CD4-positive, alpha-beta memory T cell (primary cell): Measurements from ENCODE around the gene RADIL. TPM values are rescaled to one million over a fixed set of nuclear protein-coding genes. Genes with fewer than 3 reads are reported as not detected.
"Not testable (repeated sequence)": the region's sequence is repeated elsewhere in the genome, so short reads cannot be mapped to it uniquely, and the experiment has no call there.

Experiments
- CTCF ChIA-PET: fragments of 350-600 bp; sonication (Branson Sonifier 250); formaldehyde crosslinking; loops from one replicate; lab custom pipeline; 2021; ENCODE audit warnings: inconsistent platforms; ENCODE audit not compliant: partially characterized antibody; lab: Charles Lee
- POLR2A ChIA-PET: fragments of 350-600 bp; sonication (Branson Sonifier 250); formaldehyde crosslinking; loops from one replicate; lab custom pipeline; 2021; ENCODE audit not compliant: partially characterized antibody; lab: Charles Lee
- DNase-seq, 5 donors: peaks; one replicate each; pipeline versions ENCODE4 v3.0.0 to v3.0.0-alpha.2; 2020 to 2022; ENCODE audit warnings: mixed read lengths in 1 of 5
- H3K27ac ChIP-seq: one replicate; pipeline ENCODE4 v1.7.0; 2013; ENCODE audit warnings: low read depth, low read length
- H3K27me3 ChIP-seq: 2 replicates; pipeline ENCODE4 v1.7.0; 2013; ENCODE audit warnings: mild to moderate bottlenecking, low read length, moderate library complexity; ENCODE audit not compliant: insufficient read depth
- H3K36me3 ChIP-seq: 2 replicates; pipeline ENCODE4 v1.7.0; 2013; ENCODE audit warnings: mild to moderate bottlenecking, low read length, moderate library complexity; ENCODE audit not compliant: insufficient read depth
- H3K4me1 ChIP-seq: 2 replicates; pipeline ENCODE4 v1.7.0; 2013; ENCODE audit warnings: mild to moderate bottlenecking, low read length, moderate library complexity; ENCODE audit not compliant: insufficient read depth
- H3K4me3 ChIP-seq, 2 donors: one replicate each; pipeline ENCODE4 v1.7.0; 2013; ENCODE audit warnings: low read length in 2 of 2, mild to moderate bottlenecking in 1 of 2
- H3K9me3 ChIP-seq, 2 donors: one replicate each; pipeline ENCODE4 v1.7.0; 2013; ENCODE audit warnings: low read length in 2 of 2, control low read depth in 1 of 2; ENCODE audit not compliant: control insufficient read depth in 1 of 2
- H3K27ac Mint-ChIP-seq, 7 donors: one replicate each; pipeline ENCODE4 v1.8.0; 2020 to 2021; ENCODE audit warnings: mixed read lengths in 7 of 7, mild to moderate bottlenecking in 6 of 7, inconsistent platforms in 3 of 7, moderate library complexity in 3 of 7
- H3K27me3 Mint-ChIP-seq, 2 donors: one replicate each; pipeline ENCODE4 v1.8.0; 2020 to 2021; ENCODE audit warnings: mixed read lengths in 2 of 2
- H3K36me3 Mint-ChIP-seq, 2 donors: one replicate each; pipeline ENCODE4 v1.8.0; 2020 to 2021; ENCODE audit warnings: mixed read lengths in 2 of 2, inconsistent platforms in 1 of 2, mild to moderate bottlenecking in 1 of 2
- H3K4me1 Mint-ChIP-seq, 4 donors: one replicate each; pipeline ENCODE4 v1.8.0; 2020 to 2021; ENCODE audit warnings: mixed read lengths in 4 of 4, mild to moderate bottlenecking in 1 of 4
- H3K4me3 Mint-ChIP-seq, 8 donors: one replicate each; pipeline ENCODE4 v1.8.0; 2020 to 2021; ENCODE audit warnings: mixed read lengths in 8 of 8, mild to moderate bottlenecking in 7 of 8, moderate library complexity in 6 of 8, inconsistent platforms in 3 of 8
- H3K9me3 Mint-ChIP-seq, 8 donors: one replicate each; pipeline ENCODE4 v1.8.0; 2020 to 2021; ENCODE audit warnings: mixed read lengths in 8 of 8, mild to moderate bottlenecking in 5 of 8, inconsistent platforms in 3 of 8, moderate library complexity in 1 of 8
- intact Hi-C: fragments of 100-400 bp; cut with micrococcal nuclease; formaldehyde crosslinking; loops from one replicate; pipeline ENCODE4 v1.15.1; 2023
- polyA plus RNA-seq, 2 donors: library from polyadenylated mRNA; unstranded; fragments of 300-500 nt; fragmentation: Illumina TruSeq; gene quantifications; one replicate each; pipeline ENCODE4 v1.2.3, GENCODE V29; 2021
- total RNA-seq, 2 experiments: library from RNA; stranded (reverse); gene quantifications; one replicate each; pipeline ENCODE4 v1.2.3, GENCODE V29; 2021

Gene RADIL
- total and polyA plus RNA-seq, 4 experiments from 2014 or later = not detected

DNA sequence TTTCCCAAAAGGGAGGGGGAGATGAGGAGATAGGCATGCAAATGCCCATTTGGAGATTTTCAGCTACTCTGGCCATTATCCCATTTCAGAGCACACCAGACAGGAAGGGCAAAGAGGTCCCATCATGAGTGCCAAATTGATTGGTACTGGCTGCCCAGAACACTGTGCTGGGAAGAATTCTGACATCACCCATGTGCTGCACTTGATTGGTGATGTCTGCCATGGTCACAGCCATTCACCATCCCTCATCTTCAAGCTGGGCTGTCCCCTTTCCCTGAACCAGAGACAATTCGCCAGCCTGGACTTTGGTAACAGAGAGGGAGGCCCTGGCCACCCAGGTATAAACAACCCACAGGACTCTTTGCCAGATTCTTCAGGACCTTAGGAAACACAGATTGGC, 23.2 kb upstream of the RADIL start:
- CTCF ChIA-PET = no interaction called here
- H3K27ac Mint-ChIP-seq = no peak overlapping the region

DNA sequence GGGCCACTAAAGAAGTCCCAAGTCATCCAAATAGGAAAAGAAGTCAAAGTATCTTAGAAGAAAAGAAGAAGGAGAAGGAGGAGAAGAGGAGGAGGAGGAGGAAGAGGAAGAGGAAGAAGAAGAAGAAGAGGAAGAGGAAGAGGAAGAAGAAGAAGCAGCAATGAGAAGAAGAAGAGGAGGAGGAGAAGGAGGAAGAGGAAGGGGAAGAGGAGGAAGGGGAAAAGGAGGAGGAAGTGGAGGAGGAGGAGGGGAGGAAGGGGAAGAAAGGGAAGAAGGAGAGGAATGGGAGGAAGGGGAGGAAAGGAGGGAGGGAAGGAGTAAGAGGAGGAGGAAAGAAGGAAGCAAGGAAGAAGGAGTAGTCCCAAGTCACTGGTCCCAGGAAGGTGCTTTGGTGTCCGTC, 21.7 kb upstream of the RADIL start:
- peaks cover 6 to 7% of the 10 kb centered on the region in 2 donors for H3K27me3 Mint-ChIP-seq
- no peaks in the 10 kb centered on the region for H3K27me3 ChIP-seq
- intact Hi-C loops = no loop called here
- H3K27ac ChIP-seq = no peak overlapping the region
- H3K4me3 Mint-ChIP-seq = no peak overlapping the region
- H3K4me1 ChIP-seq = no peaks in the 10 kb centered on the region
- H3K36me3 Mint-ChIP-seq = no peaks in the 10 kb centered on the region
- H3K4me1 Mint-ChIP-seq = no peaks in the 10 kb centered on the region
- H3K36me3 ChIP-seq = no peaks in the 10 kb centered on the region
- no peak for DNase-seq
- no peaks in the 10 kb centered on the region for H3K9me3 Mint-ChIP-seq
- ChIA-PET CTCF (no interaction called here), POLR2A (no interaction called here)
- H3K27ac Mint-ChIP-seq = no peak overlapping the region
- H3K4me3 ChIP-seq = no peak overlapping the region
- H3K9me3 ChIP-seq = no peaks in the 10 kb centered on the region

More for the DNA sequence above, 23.2 kb upstream of the RADIL start:
- Histone ChIP-seq H3K36me3 (no peaks in the 10 kb centered on the region), H3K4me1 (no peaks in the 10 kb centered on the region), H3K4me3 (no peak overlapping the region), H3K27me3 (no peaks in the 10 kb centered on the region), H3K9me3 (no peaks in the 10 kb centered on the region), H3K27ac (no peak overlapping the region)
- H3K36me3 Mint-ChIP-seq = no peaks in the 10 kb centered on the region
- POLR2A ChIA-PET = no interaction called here
- no peaks in the 10 kb centered on the region for H3K9me3 Mint-ChIP-seq
- intact Hi-C loops = no loop called here
- H3K27me3 Mint-ChIP-seq = peaks cover 4 to 6% of the 10 kb centered on the region in 2 donors
- no peaks in the 10 kb centered on the region for H3K4me1 Mint-ChIP-seq
- H3K4me3 Mint-ChIP-seq = no peak overlapping the region
- DNase-seq = no peak

GRCh38 chr7:4904346-4904745, 20.8 kb upstream of the RADIL start:
- Histone ChIP-seq H3K4me3 (no peak overlapping the region), H3K36me3 (no peaks in the 10 kb centered on the region), H3K27ac (no peak overlapping the region), H3K4me1 (no peaks in the 10 kb centered on the region), H3K27me3 (no peaks in the 10 kb centered on the region), H3K9me3 (no peaks in the 10 kb centered on the region)
- Mint-ChIP-seq H3K9me3 (no peaks in the 10 kb centered on the region), H3K4me3 (no peak overlapping the region), H3K27me3 (peaks cover 6 to 7% of the 10 kb centered on the region in 2 donors), H3K36me3 (no peaks in the 10 kb centered on the region), H3K27ac (no peak overlapping the region), H3K4me1 (no peaks in the 10 kb centered on the region)
- no peak for DNase-seq
- ChIA-PET CTCF (no interaction called here), POLR2A (no interaction called here)
- intact Hi-C loops = no loop called here

DNA sequence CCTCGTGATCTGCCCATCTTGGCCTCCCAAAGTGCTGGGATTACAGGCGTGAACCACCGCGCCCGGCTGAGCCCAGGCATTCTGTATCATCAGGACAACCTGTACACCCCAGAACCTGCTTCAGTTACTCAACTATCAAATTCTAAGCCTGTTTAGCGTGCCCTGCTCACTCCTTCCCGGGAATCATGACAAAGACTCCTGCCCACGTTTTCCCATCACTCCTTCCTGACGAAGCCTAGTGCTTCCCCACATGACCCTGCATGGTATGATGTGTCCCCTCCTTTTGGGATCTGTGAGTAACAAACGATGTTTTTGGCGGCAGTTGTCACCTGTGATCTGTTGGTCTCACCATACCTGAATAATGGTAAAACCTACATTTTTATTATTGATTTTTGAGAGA, 12.2 kb upstream of the RADIL start:
- H3K27ac ChIP-seq = no peak overlapping the region
- H3K4me1 ChIP-seq = no peaks in the 10 kb centered on the region
- intact Hi-C loops = no loop called here
- DNase-seq = no peak
- Mint-ChIP-seq H3K36me3 (peaks cover 0 to 3% of the 10 kb centered on the region in 2 donors), H3K9me3 (peaks cover 0 to 14% (median 6%) of the 10 kb centered on the region in 8 donors), H3K27ac (no peak overlapping the region), H3K27me3 (peaks cover 7 to 12% of the 10 kb centered on the region in 2 donors), H3K4me3 (no peak overlapping the region), H3K4me1 (no peaks in the 10 kb centered on the region)
- CTCF ChIA-PET = no interaction called here
- H3K27me3 ChIP-seq = no peaks in the 10 kb centered on the region
- no peaks in the 10 kb centered on the region for H3K36me3 ChIP-seq
- POLR2A ChIA-PET = no interaction called here
- no peaks in the 10 kb centered on the region for H3K9me3 ChIP-seq
- no peak overlapping the region for H3K4me3 ChIP-seq

- Histone ChIP-seq H3K27ac (no peak overlapping the region), H3K27me3 (no peaks in the 10 kb centered on the region), H3K36me3 (no peaks in the 10 kb centered on the region), H3K9me3 (no peaks in the 10 kb centered on the region), H3K4me1 (no peaks in the 10 kb centered on the region), H3K4me3 (no peak overlapping the region)
- no peak for DNase-seq
- H3K27ac Mint-ChIP-seq = no peak overlapping the region
- POLR2A ChIA-PET = no interaction called here
- no peaks in the 10 kb centered on the region for H3K4me1 Mint-ChIP-seq
- no peak overlapping the region for H3K4me3 Mint-ChIP-seq
- CTCF ChIA-PET = no interaction called here
- H3K36me3 Mint-ChIP-seq = peaks cover 0 to 3% of the 10 kb centered on the region in 2 donors
- H3K27me3 Mint-ChIP-seq = peaks cover 7 to 11% of the 10 kb centered on the region in 2 donors
- intact Hi-C loops = no loop called here
- peaks cover 0 to 14% (median 6%) of the 10 kb centered on the region in 8 donors for H3K9me3 Mint-ChIP-seq
Observed at GRCh38 chr7:4894482-4894881, 11.0 kb upstream of the RADIL start.

DNA sequence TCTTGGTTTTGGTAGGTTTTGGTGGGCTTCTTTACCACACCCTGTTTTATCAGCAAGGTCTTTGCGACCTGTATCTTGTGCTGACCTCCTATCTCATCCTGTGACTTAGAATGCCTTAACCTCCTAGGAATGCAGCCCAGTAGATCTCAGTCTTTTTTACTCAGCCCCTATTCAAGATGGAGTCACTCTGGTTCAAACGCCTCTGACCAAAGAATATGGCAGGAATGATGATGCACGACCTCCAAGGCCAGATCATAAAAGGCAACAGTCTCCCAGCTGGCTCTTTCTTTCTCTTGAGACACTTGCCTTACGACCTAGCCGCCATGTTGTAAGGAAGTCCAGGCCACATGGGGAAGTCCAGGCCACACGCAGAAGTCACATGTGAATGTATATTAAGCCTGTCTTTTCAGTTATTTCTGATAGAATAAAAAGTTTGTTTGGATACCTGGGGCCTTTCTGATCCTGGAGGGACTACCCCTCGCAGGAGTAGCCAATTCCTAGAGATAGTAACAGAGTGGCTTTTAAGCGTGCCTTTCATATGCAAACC, 10.5 kb upstream of the RADIL start:
- H3K27ac Mint-ChIP-seq = no peak overlapping the region
- Histone ChIP-seq H3K4me1 (no peaks in the 10 kb centered on the region), H3K27me3 (no peaks in the 10 kb centered on the region), H3K36me3 (no peaks in the 10 kb centered on the region), H3K4me3 (no peak overlapping the region), H3K27ac (no peak overlapping the region), H3K9me3 (no peaks in the 10 kb centered on the region)
- POLR2A ChIA-PET = no interaction called here
- H3K4me1 Mint-ChIP-seq = no peaks in the 10 kb centered on the region
- intact Hi-C loops = no loop called here
- CTCF ChIA-PET = no interaction called here
- H3K36me3 Mint-ChIP-seq = peaks cover 0 to 3% of the 10 kb centered on the region in 2 donors
- H3K9me3 Mint-ChIP-seq = peaks cover 0 to 14% (median 6%) of the 10 kb centered on the region in 8 donors
- H3K4me3 Mint-ChIP-seq = no peak overlapping the region
- peaks cover 7 to 15% of the 10 kb centered on the region in 2 donors for H3K27me3 Mint-ChIP-seq
- no peak for DNase-seq

DNA sequence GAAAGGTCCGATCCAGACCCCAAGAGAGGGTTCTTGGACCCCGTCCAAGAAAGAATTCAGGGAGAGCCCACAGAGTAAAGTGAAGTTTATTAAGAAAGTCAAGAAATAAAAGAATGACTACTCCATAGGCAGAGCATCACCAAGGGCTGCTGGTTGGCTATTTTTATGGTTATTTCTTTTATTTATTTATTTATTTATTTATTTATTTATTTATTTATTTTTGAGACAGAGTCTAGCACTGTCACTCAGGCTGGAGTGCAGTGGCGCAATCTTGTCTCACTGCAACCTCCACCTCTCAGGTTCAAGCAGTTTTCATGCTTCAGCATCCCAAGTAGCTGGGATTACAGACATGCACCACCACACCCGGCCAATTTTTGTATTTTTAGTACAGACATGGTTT, 9.7 kb upstream of the RADIL start:
- H3K27ac ChIP-seq, H3K27me3 ChIP-seq, H3K36me3 ChIP-seq, H3K36me3 Mint-ChIP-seq, H3K4me3 ChIP-seq, POLR2A ChIA-PET, intact Hi-C loops, H3K4me1 Mint-ChIP-seq, H3K4me3 Mint-ChIP-seq, DNase-seq, H3K4me1 ChIP-seq, H3K9me3 ChIP-seq, H3K27ac Mint-ChIP-seq: not testable (repeated sequence)
- CTCF ChIA-PET = interaction anchor here (0.9 kb wide), 1 partner anchor 12 kb away, joined by 3 read pairs; no protein-coding TSS in a partner anchor
- H3K9me3 Mint-ChIP-seq = peaks cover 0 to 14% (median 6%) of the 10 kb centered on the region in 8 donors
- peaks cover 4 to 14% of the 10 kb centered on the region in 2 donors for H3K27me3 Mint-ChIP-seq
